KBM-7 (cell line): ENCODE measurements around the gene CKB.

ENCODE experiments used
- DNase-seq: peaks from one replicate; pipeline ENCODE4 v3.0.0-alpha.2; 2015
- in situ Hi-C: fragments of 300-500 bp; cut with MboI; formaldehyde crosslinking; loops from 2 replicates; pipeline ENCODE4 v1.14.3; 2020; ENCODE audit warnings: low sequenced_read_pairs, low pct_unique_long_range_greater_than_20kb, mixed read lengths

Gene CKB

GRCh38 chr14:103540821-103541708 is 18.4 kb upstream of the CKB start:
- in situ Hi-C loops: no loop called here
- DNase-seq: no peak

DNA sequence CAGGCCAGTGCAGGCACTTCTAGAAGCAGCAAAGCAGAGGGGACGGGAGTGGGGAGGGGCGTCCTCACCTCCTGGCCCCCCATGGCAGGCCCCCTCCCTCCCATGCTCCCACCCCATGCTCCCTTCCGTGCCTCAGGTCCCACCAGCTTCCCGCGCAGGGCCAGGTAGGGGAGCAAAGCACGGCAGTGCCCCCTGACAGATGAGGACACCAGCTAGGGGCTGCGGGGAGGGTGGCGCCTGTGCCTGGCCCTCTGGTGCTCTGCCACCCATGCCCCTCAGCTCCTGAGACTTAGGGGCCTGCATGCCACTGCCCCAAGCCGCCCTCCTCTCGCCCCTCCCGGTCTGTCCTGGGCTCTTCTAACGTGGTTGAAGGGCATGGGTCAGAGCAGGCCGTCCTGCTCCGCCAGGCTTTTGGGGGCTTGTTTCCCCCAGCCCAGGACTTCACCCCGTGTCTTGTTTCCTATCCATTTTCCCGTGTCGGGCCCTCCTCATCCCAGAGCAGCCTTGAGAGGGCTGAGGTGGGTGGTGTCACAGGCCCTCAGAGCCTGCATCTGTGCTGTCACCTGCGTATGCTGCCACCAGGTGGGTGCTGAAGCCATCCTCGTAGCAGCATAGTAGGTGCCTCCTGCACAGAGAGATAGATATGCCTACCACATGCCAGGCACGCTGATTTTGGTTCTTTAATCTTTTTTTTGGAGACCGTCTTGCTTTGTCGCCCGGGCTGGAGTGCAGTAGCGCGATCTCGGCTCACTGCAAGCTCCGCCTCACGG is 16.6 kb upstream of the CKB start:
- peak; percentile 9 for DNase-seq
- in situ Hi-C loops: no loop called here

GRCh38 chr14:103538291-103539055 is 15.8 kb upstream of the CKB start:
- no peak for DNase-seq
- in situ Hi-C loops: no loop called here

- no peak for DNase-seq
- in situ Hi-C loops: no loop called here
These were observed 14.8 kb upstream of the CKB start for GRCh38 chr14:103537175-103537990.

DNA sequence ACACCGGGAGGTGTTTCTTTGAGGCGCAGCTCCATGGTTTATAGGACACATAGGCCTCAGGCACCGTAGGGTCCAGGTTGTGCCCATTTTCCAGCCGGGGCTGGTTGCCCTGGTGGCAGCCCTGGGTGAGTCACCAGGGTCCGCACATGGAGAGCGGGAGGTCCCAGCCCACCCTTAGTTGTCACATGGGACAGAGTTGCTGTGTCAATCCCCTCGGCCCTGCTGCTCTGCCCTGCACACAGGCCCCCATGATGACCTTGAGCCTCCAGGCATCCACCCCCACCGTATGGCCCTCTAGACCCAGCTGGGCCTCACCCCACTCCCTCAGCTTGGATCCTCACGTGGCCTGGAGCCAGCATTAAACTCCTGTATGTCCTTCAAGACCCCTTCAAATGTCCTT is 14.1 kb upstream of the CKB start:
- in situ Hi-C loops: no loop called here
- no peak for DNase-seq

DNA sequence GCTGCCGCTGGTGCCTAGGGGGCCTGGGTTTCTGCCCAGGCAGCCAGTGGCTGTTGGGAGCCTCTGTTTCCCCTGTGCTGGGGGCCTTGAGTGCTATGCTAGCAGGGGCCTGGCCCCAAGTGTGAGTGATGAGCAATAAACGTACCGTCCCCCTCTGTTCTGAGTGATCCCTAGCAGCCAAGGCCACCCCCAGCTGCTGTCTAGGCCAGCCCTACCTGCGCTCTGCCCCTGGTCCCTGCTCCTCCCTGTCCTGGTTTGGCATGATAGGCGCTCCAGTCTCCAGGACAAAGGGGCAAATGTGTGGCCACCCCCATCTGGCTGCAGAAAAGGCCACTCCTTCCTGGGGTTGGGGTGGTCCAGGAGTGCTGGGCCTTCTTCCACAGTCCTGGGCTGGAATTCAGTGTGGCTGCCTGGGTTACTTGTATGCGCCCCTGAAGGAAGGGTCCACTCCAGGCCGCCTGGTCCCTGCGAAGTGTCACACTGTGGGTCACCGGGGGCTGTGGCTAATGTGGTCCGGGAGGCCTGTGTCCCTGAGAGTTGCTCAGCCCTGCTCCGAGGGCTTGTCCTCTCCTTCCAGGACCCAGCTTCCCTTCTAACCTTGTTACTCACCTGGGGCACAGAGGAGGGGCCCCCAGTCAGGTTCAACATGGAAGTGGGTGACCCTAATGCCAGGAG is 13.4 kb upstream of the CKB start:
- in situ Hi-C loops: no loop called here
- no peak for DNase-seq

- no peak for DNase-seq
- in situ Hi-C loops: no loop called here
These were observed 12.7 kb upstream of the CKB start for GRCh38 chr14:103535081-103535890.

DNA sequence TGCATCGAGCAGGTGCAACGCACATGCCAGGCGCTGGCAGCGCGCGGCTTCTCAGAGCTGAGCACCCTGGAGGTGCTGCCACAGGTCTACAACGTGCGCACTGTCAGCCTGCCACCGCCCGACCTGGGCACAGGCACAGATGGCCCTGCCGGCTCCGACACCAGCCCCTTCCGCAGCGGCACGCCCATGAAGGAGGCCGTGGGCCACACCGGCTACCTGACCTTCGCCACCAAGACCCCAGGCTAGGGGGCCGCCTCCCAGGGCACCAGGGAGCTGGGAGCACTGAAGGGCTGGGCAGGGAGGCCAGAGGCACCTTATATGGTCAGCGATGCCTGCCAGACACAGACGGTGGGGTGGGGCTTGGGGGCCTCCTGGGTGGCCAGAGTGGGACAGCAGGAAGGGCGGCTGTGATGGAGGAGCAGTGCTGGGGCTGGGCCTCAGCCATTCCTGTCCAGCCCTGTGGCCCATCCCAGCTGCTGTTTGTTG is 12.0 kb upstream of the CKB start:
- no peak for DNase-seq
- in situ Hi-C loops: no loop called here

GRCh38 chr14:103533999-103534575 is 11.5 kb upstream of the CKB start:
- in situ Hi-C loops: no loop called here
- DNase-seq: no peak

GRCh38 chr14:103533137-103533998 is 10.7 kb upstream of the CKB start:
- DNase-seq: no peak
- in situ Hi-C loops: no loop called here

GRCh38 chr14:103532216-103533136 is 9.8 kb upstream of the CKB start:
- in situ Hi-C loops: no loop called here
- no peak for DNase-seq

- no peak for DNase-seq
- in situ Hi-C loops: no loop called here
These were observed 9.0 kb upstream of the CKB start for GRCh38 chr14:103531421-103532215.

GRCh38 chr14:103530831-103531230 is 8.2 kb upstream of the CKB start:
- in situ Hi-C loops: no loop called here
- DNase-seq: no peak

GRCh38 chr14:103530390-103530789 is 7.8 kb upstream of the CKB start:
- in situ Hi-C loops: no loop called here

More at GRCh38 chr14:103530390-103530789, 7.8 kb upstream of the CKB start:
- DNase-seq: no peak
